HFF-Myc (cell line): ENCODE measurements around the gene TRAF1.

Experiments used
- DNase-seq: peaks from one replicate; pipeline ENCODE4 v3.0.0-alpha.2; 2011; ENCODE audit warnings: low read depth; ENCODE audit errors: extremely low read depth
- H3K4me3 ChIP-seq: replicated peaks from 2 replicates; pipeline ENCODE4 v1.5.1; 2011; ENCODE audit warnings: low read depth, mild to moderate bottlenecking, control low read depth, low read length
- CTCF ChIP-seq: IDR thresholded peaks from 2 replicates; pipeline ENCODE4 v1.5.1; 2012; ENCODE audit warnings: mild to moderate bottlenecking, low read depth, low read length, control low read depth; ENCODE audit errors: missing control alignments

TRAF1 gene

GRCh38 chr9:120942186-120943001, 15.8 kb upstream of the TRAF1 start:
- H3K4me3 ChIP-seq: no peak overlapping the region
- no peak for DNase-seq
- TF ChIP-seq CTCF: no peak

- TF ChIP-seq CTCF: no peak
- no peak overlapping the region for H3K4me3 ChIP-seq
- DNase-seq: no peak
Measured at GRCh38 chr9:120941046-120941770, 14.6 kb upstream of the TRAF1 start.

- no peak for DNase-seq
- no peak for TF ChIP-seq CTCF
Measured at GRCh38 chr9:120940573-120940972, 14.0 kb upstream of the TRAF1 start.

GRCh38 chr9:120938851-120939250, 12.3 kb upstream of the TRAF1 start:
- no peak for TF ChIP-seq CTCF
- DNase-seq: no peak
- H3K4me3 ChIP-seq: no peak overlapping the region

More at GRCh38 chr9:120940573-120940972, 14.0 kb upstream of the TRAF1 start:
- no peak overlapping the region for H3K4me3 ChIP-seq

GRCh38 chr9:120937596-120937995, 11.0 kb upstream of the TRAF1 start:
- no peak for DNase-seq
- TF ChIP-seq CTCF: no peak
- H3K4me3 ChIP-seq: no peak overlapping the region

GRCh38 chr9:120937127-120937526, 10.5 kb upstream of the TRAF1 start:
- no peak overlapping the region for H3K4me3 ChIP-seq
- no peak for TF ChIP-seq CTCF

GRCh38 chr9:120936764-120937122, 10.1 kb upstream of the TRAF1 start:
- H3K4me3 ChIP-seq: no peak overlapping the region
- no peak for TF ChIP-seq CTCF
- DNase-seq: no peak

More at GRCh38 chr9:120937127-120937526, 10.5 kb upstream of the TRAF1 start:
- DNase-seq: no peak
